Stimulated activated CD4-positive, alpha-beta T cell treated with anti-CD3 and anti-CD28 coated beads, Interleukin-15, amount 100 ng/mL, for 48 hours (primary cell): ENCODE measurements around the gene IRF4.
"Not testable (repeated sequence)": the region's sequence is repeated elsewhere in the genome, so short reads cannot be mapped to it uniquely, and the experiment has no call there.

ENCODE experiments used
- DNase-seq, 2 donors: peaks; one replicate each; pipeline ENCODE4 v3.0.0-alpha.2; 2020; ENCODE audit warnings: low read depth in 2 of 2

IRF4 gene

DNA sequence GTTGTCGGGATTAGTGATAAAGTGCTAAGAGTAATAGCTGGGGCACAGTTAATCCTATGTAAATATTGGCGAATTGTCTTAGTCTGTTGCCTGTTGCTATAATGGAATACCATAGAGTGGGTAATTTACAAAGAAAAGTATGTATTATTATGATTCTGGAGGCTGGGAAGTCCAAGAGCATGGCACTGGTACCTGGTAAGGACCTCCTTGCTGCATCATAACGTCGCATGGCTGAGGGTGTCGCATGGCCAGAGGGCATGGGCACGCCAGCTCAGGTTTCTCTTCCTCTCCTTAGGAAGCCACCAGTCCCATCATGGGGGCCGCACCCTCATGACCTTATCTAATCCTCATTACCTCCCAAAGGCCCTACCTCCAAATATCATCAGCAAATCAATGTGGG is 29.7 kb downstream of the IRF4 start:
- no peak for DNase-seq

DNA sequence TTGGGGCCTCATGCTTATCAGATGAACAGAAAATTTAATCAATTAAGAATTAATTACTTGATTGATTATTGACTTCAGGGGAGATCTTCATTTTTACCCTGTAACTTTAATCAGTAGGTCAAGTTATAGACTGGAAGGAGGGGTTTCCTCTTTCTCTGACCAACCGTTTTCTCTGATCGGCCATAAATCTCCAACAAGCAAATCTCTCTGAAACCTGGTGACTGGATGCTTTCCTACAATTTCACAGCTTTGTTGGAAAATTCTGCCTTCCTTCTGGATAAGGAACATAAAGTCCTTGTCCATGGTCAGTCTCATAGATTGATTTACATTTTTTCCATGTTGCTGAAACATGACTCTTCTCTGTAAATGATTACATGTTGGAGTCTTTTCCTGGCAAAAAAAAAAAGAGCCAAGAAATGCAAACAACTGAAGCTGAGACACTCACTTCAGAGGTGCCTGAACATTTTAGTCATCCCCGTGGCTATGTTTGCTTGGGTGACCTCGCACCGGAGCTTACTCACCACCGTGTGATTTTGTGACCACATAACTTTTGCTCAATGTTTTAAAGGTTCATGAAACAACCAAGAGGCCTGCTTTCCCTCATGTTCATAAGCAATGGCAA is 31.0 kb downstream of the IRF4 start:
- DNase-seq: peak in 1 of 2 donors; percentile 62

DNA sequence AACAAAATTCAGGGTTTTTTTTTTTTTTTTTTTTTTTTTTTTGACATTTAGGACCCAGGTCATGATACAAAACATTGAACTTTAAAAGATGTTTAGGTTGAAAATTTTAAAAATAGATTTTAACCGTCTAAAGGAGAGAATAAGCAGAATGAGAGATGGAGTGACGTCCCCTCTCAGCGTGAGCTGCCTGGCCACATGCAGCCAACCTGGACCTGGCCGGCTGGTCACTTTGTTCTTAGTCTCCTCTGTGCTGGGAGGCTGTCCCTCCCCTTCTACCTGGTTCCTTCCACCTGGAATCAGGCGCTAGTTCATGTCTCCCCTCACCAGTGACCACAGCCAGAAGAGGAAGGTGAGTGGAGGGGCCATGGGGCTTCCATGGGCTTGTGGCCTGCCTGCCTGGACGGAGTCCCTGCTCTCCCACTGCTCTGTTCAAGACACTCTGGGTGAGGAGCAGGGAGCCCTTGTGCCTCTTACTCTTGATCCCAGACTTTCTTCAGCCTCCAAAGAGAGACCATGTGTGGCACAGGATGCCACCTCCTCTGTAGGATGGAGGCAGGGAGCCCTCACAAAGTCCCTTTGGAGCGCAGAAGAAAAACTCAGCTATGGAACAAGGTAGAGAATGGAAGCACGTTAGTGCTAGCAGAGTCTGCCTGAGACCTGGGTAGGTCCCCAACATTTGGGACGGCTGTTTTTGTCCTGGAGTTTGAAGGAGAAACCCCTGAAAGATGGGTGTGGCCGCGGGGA is 31.7 kb downstream of the IRF4 start:
- no peak for DNase-seq

DNA sequence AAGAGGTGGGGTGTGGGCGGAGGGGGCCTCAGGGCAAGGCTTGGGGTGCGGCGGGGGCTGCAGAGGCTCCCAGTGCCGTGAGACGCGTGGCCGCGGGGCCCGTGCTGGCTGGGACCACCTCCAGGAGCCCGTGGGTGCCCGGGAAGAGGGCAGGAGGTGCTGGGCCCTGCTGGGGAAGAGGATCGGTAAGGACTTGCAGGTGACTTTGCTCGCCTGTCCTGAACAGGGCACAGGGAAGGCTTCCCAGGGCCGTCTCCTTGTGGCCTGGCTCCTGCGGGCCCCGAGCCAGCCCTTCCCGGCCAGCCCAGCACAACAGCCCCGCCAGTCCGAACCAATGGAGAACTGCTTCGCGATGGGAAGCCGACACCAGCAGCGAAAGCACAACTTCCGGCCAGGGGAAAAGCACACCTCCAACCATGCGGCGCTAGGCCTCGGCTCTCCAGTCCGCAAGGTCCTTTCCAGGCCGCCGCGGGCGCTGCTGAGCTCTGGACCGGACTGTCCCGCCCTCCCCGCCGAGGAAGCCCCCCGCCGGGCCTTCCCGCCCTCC is 32.3 kb downstream of the IRF4 start:
- no peak for DNase-seq

DNA sequence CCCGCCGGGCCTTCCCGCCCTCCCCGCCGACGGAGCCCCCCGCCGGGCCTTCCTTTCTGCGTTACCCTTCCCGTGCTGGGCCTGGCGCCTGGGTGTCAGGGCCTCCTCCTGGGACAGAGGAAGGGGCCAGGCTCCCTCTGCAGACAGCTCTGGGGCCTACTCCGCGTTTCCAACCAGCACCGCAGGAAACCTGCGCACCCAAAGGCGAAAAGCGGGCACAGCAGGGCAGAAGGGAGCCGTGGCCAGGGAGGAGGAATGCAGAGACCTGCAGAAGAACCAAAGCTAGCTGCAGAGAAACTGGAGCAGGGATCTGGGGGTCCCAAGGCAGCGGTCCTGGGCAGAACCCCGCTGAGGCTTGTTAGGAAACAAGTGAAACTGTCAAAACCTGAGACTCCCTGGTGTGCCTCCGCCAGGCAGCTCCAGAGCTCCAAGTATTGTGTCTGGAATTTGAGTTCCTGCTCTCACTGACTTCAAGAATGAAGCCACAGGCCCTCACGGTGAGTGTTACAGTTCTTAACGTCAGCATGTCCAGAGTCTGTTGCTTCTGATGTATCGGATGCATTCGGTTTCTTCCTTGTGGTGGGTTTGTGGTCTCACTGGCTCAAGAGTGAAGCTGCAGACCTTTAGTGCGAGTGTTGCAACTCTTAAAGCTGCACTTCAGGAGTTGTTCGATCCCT is 33.3 kb downstream of the IRF4 start:
- DNase-seq: no peak

DNA sequence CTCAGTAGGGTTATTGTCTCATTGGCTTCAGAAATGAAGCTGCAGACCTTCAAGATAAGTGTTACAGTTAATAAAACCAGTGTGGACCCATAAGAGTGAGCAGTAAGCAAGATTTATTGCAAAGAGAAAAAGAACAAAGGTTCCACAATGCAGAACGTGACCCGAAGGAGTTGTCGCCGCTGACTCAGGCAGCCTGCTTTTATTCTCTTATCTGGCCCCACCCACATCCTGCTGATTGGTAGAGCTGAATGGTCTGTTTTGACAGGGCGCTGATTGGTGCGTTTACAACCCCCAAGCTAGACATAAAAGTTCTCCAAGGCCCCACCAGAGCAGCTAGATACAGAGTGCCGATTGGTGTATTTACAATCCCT is 33.9 kb downstream of the IRF4 start:
- not testable (repeated sequence) for DNase-seq

DNA sequence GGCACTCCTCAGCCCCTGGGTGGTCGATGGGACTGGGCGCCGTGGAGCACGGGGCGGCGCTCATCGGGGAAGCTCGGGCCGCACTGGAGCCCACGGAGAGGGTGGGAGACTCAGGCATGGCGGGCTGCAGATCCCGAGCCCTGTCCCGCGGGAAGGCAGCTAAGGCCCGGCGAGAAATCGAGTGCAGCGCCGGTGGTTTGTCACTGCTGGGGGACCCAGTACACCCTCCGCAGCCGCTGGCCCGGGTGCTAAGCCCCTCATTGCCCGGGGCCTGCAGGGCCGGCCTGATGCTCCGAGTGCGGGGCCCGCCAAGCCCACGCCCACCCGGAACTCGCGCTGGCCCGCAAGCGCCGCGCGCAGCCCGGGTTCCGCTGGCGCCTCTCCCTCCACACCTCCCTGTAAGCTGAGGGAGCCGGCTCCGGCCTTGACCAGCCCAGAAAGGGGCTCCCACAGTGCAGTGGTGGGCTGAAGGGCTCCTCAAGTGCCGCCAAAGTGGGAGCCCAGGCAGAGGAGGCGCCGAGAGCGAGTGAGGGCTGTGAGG is 34.7 kb downstream of the IRF4 start:
- not testable (repeated sequence) for DNase-seq

DNA sequence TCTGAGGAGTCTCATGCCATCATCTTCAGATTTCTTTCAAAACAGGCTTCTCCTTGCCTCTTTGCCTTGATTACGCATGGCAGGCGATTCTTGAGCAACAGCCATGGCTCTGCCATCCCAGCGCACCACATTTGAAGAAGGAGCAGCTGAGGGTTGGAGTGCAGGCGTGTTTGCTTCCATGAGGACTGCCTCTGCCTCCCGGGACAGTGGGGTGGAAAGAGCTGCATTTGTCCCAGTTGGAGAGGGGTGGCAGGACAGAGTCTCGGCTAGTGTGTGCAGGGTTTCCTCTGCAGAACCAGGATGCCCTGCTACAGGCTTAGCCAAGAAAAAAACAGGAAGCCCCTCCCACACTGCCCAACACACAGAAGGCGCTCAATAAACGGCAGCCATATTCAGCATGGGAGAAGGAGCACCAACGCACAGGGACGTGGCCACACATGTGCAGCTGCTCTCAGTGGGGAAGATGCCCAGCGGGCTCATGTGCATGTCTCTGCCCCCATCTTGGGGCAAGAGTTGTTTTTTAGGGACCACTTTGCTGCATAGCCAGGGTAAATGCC is 36.6 kb downstream of the IRF4 start:
- DNase-seq: no peak

DNA sequence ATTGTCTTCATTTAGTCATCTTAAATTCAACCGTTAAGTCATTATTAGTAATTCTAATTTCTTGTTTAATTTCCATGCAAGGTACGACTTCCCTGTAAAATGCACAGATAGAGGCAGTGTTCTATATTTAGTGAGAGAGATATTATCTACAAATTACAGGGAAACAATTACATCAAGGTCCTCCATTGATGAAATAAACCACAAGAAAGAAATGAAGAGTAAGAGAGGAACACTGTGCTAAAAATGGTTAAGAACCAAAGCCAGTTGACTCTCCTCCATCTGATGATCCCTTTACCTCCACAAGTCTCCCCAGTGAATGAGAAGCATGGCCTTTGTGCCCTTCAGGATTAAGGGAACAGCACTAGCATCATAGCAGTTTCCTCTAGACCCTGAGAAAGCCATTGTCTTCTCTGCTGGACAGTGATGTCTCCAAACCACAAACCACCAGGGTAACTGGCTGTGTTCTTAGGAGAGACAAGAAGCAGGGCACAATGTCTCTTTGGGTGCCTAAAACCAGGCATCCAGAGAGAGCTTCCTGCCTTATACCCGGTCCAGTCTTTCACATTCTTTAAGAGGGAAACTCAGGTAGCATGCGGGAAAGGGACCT is 38.1 kb downstream of the IRF4 start:
- no peak for DNase-seq

DNA sequence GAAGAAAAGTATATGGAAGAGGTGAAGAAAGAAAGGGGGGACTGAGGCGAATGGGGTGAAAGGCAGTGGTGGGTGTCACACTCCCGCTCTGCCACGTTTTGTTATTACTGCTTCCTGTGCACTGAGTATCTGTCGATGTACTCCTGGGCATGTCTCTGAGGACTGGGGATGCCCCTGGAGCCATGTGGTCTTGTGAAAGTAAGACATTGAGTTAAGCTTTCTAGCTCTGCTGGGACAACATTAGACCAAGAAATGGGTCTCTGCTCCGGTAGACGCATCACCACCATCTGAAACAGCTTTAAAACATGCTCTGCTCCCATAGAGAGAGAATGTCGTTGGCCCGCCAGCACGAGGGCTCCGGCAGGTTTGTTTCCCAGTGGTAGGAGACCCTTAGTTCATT is 40.0 kb downstream of the IRF4 start:
- DNase-seq: no peak

DNA sequence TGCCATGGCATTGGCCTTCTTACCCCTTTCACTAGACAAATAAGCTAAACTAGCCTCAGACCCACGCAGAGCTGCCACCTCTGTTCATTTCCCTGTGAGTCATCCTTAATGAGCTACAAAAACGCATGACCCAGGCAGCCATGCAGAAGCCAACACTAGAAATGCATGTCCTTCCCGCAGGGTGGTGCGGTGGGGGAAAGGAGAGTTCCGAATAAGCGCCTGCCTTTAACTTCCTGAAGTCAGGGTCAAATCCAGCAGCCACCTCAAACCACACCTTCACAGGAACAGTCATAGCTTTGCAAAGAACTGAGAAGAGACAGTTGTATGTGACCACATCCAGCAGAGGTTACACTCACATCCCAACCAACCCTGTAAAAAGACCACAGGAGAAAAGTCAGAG is 40.4 kb downstream of the IRF4 start:
- peak; percentile 66 to 79 for DNase-seq

DNA sequence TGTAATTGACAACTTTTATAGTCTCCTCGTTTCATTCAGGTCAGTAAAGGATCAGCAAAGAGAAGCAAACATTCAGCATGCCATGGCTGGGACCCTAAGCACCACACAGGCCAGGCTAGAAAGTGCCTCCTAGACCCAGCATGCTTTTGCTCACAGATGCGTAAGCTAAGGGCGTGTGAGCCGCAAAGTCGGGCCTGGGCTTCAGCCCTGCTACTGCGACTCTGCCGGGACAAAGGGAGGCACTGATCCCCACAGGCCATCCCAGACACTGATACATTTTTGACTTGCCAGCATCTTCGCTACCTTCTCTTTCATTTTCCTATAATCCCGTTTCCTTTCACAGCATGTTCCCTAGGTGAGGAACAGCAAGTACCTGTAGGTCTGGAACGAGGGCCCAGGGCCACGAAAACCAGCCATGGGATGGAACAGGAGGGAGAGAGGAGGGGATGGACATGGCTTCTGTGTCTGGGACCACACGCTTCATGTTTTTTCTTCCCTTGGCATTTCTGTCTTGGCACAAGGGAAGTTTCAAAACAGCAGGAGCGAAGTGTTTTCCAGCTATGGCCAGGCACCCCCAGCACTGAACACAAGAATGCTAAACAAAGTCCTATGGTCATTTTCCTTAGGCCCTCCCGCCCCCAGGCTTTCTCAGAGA is 42.6 kb downstream of the IRF4 start:
- DNase-seq: no peak

DNA sequence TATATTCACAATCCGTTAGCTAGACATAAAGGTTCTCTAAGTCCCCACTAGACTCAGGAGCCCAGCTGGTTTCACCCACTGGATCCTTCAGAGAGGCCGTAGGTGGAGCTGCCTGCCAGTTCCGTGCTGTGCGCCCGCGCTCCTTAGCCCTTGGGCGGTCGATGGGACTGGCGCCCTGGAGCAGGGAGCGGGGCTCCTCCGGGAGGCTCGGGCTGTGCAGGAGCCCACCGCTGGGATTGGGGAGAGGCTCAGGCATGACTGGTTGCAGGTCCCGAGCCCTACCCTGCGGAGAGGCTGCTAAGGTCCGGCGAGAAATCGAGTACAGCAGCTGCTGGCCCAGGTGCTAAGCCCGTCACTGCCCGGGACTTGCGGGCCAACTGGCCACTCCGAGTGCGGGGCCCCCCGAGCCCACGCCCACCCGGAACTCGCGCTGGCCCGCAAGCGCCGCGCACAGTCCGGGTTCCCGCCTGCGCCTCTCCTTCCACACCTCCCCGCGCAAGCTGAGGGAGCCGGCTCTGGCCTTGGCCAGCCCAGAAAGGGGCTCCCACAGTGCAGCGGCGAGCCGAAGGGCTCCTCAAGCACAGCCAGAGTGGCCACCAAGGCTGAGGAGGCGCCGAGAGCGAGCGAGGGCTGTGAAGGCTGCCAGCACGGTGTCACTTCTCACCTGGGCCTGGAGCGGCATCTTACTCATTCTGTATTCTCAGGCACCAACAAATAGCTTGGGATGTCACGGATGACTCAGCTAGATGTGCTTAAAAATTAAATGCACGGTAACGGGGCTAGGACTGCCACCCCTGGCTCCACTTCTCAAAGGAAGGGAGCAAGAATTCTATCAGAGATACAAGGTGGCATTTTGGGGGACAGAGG is 44.1 kb downstream of the IRF4 start:
- DNase-seq: no peak

DNA sequence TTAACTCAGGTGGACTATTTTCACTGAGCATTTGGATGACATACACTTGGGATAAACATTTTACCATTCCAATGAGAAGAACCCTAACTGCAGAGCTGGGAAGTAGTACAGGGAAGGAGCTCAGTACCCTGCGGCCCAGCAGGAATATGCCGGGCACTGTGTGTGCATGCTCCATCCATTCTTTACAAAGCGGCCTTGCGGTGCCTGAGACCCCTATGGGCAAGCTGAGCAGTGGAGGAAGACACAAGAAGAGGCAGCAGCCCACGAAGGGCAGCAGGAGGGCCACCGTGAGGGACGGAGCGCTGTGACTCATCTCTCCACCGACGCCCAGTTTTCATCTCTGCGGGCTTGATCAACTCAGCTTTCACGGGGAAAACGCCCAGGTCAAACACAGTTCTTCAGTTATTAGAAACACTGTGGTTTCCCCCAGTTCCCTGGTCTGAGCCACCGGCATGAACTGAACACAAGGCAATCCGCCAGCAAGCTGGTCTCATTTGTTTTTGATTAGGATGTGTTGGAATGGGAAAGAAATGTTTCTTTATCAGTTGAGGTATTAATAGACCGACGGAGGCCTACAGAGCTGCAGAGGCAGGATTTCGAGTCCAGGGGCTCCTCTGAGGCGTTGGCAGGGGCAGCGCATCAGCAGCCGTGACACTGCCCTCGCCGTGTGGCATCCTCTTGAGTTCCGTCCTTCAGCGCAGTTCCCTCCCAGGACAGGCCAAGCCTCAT is 44.9 kb downstream of the IRF4 start:
- no peak for DNase-seq

DNA sequence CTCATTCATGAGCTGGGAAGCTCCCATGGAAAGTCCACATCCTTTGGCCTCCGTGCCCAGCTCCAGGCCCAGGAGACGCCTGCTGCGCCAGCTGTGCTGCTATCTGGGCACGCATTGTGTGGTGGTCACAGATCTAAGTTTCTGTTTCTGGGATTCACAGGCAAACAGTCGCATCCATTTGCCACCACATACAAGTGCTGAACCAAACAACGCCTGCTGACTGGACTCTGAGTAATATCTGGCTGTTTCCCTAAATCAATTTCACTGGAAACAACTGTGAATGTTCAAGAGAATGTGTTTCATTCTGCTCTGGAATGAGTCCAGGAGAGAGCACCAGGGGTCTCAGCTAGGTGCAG is 45.5 kb downstream of the IRF4 start:
- DNase-seq: no peak

DNA sequence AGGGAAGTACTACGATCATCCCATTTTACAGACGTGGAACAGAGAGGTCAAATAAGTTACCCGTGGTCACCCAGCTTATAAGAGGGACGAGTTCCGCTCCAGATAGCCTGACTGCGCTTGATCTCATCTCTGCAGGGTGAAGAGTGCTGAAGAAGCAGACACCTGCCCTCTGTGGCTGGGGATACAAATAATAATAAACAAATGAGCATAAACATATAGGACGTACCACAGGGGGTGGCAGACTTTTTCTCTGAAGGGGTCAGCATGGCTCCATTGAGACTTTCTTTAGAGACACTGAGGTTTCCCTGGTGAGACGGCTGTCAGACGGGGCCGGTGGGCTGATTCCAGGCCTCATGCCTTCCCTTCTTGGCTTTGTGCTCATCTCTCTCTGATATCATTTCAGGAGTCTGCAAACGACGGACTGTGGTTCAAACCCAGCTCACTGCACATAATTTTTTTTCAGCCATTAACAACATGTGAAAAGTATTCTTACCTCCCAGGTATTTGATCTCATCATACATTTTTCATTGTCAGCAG is 47.1 kb downstream of the IRF4 start:
- no peak for DNase-seq

DNA sequence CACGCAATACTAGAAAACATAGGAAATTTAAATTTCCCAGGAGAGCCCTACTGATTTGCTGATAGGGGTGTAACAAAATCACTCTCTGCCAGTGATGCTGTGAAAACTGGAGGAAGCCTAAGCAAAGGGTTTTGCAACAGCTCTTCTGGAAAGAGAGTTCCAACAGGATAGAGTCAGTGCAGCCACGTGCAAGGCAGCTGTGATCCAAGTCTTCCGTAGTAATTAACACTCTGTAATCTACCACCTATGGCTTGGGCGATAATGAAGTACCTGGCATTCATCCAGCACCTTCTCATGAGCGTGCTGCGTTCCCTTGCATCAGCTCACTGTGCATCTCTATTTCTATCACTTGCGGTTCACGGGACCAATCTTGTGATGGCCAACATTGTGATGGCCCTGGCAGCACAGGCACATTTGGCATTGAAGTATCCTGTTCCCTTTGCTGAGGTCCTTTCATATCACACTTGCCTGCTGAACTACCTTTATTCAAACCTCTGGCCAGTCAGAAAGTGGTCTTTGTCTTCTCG is 48.2 kb downstream of the IRF4 start:
- no peak for DNase-seq

DNA sequence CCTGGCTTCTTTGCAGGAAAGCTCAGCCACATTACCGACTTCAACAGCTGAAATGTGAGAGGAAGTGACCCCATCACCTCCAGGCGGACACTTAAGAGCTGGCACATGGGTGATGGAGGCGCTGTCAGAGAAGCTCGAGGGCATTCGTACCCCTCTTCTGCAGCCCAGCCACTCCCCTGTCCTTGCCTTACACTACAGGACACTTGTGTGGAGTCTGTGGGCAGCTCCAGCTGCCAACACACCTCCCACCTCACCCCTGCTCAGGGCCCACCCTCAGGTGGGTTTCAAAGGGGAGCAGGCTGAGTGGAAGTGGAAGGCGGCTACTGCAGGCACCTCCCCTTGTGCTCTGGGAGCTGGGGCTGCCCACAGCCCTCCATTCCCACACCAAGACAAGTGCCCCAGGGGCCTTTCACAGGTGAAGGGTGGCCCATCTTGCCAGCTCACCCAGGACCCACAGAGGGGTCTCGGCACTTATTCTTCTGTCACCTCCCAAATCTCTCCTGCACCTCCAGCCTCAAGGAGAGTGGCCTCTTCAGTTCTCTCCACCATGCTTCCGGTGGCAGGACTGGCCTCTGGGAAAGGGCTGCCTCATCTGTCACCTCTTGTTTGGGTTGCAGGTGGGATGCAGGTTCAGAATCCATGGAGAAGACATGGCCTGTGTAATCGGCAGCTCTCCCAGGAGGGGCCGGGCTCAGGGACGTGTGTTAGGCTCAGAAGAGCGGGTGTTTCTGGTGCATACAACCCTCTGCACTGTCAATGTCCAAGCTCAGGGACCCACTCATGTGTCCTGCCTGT is 49.8 kb downstream of the IRF4 start:
- DNase-seq: no peak
